ENCODE data around the gene TMEM178B.
"Not testable (repeated sequence)": the region's sequence is repeated elsewhere in the genome, so short reads cannot be mapped to it uniquely, and the experiment has no call there.

The TMEM178B gene

GRCh38 chr7:141403846-141404245, 330.0 kb downstream of the TMEM178B start:
- DNase-seq: not testable (repeated sequence)

GRCh38 chr7:141406347-141406746, 332.5 kb downstream of the TMEM178B start:
- no peak for DNase-seq

GRCh38 chr7:141407893-141408292, 334.0 kb downstream of the TMEM178B start:
- DNase-seq: no peak

- no peak for DNase-seq
Observed at GRCh38 chr7:141408440-141408839, 334.6 kb downstream of the TMEM178B start.

GRCh38 chr7:141409219-141409618, 335.4 kb downstream of the TMEM178B start:
- no peak for DNase-seq

GRCh38 chr7:141409801-141410329, 336.0 kb downstream of the TMEM178B start:
- DNase-seq: no peak

- no peak for DNase-seq
Observed at GRCh38 chr7:141410353-141411000, 336.6 kb downstream of the TMEM178B start.

- no peak for DNase-seq
Observed at GRCh38 chr7:141411133-141411532, 337.3 kb downstream of the TMEM178B start.

- DNase-seq: no peak
Observed at GRCh38 chr7:141415999-141416398, 342.1 kb downstream of the TMEM178B start.

- DNase-seq: no peak
Observed at GRCh38 chr7:141416650-141417270, 342.9 kb downstream of the TMEM178B start.

- no peak for DNase-seq
Observed at GRCh38 chr7:141417506-141417905, 343.6 kb downstream of the TMEM178B start.

- DNase-seq: no peak
Observed at GRCh38 chr7:141418066-141418465, 344.2 kb downstream of the TMEM178B start.

GRCh38 chr7:141421306-141421705, 347.4 kb downstream of the TMEM178B start:
- no peak for DNase-seq

GRCh38 chr7:141427134-141427533, 353.3 kb downstream of the TMEM178B start:
- DNase-seq: no peak

- DNase-seq: no peak
Observed at GRCh38 chr7:141430455-141431139, 356.7 kb downstream of the TMEM178B start.

- no peak for DNase-seq
Observed at GRCh38 chr7:141431140-141431479, 357.2 kb downstream of the TMEM178B start.

- no peak for DNase-seq
Observed at GRCh38 chr7:141431711-141432110, 357.8 kb downstream of the TMEM178B start.

GRCh38 chr7:141433698-141434097, 359.8 kb downstream of the TMEM178B start:
- DNase-seq: no peak

- no peak for DNase-seq
Observed at GRCh38 chr7:141436139-141436538, 362.3 kb downstream of the TMEM178B start.

- no peak for DNase-seq
Observed at GRCh38 chr7:141436575-141437075, 362.8 kb downstream of the TMEM178B start.

- no peak for DNase-seq
Observed at GRCh38 chr7:141439164-141439563, 365.3 kb downstream of the TMEM178B start.

- DNase-seq: no peak
Observed at GRCh38 chr7:141439776-141440175, 365.9 kb downstream of the TMEM178B start.

- DNase-seq: no peak
Observed at GRCh38 chr7:141441837-141442627, 368.2 kb downstream of the TMEM178B start.

Data from stimulated activated naive CD4-positive, alpha-beta T cell treated with Interleukin-2 at 50 U/mL for 16 hours (primary cell).